HepG2 (cell line): ENCODE measurements around the gene SIX5. TPM values are rescaled to one million over a fixed set of nuclear protein-coding genes. Genes with fewer than 3 reads are reported as not detected.

Source experiments
- ARHGAP35 ChIP-seq: sonication (generic); formaldehyde crosslinking; IDR thresholded peaks from 2 replicates; pipeline ENCODE4 v1.9.0; 2022; ENCODE audit warnings: mild to moderate bottlenecking, inconsistent platforms, moderate library complexity, missing genetic modification reagents, borderline replicate concordance
- CCDC6 ChIP-seq: sonication (generic); formaldehyde crosslinking; IDR thresholded peaks from 2 replicates; pipeline ENCODE4 v1.8.1; 2022; ENCODE audit warnings: mild to moderate bottlenecking, missing genetic modification reagents, moderate library complexity
- E2F1 ChIP-seq: sonication (generic); formaldehyde crosslinking; IDR thresholded peaks from 2 replicates; pipeline ENCODE4 v1.5.0; 2020; ENCODE audit warnings: missing genetic modification reagents
- HBP1 ChIP-seq: IDR thresholded peaks from 2 replicates; pipeline ENCODE4 v1.6.1; 2016; ENCODE audit warnings: low read depth, control low read depth
- HNRNPL ChIP-seq: fragments of 200-400 bp; formaldehyde crosslinking; IDR thresholded peaks from 2 replicates; pipeline ENCODE4 v1.6.1; 2017; ENCODE audit warnings: mild to moderate bottlenecking, low read depth, low read length
- KLF11 ChIP-seq: IDR thresholded peaks from 2 replicates; pipeline ENCODE4 v1.6.1; 2016; ENCODE audit warnings: missing compliant biosample characterization
- KLF9 ChIP-seq: IDR thresholded peaks from 2 replicates; pipeline ENCODE4 v1.6.1; 2016; ENCODE audit warnings: low read depth
- REST ChIP-seq, 2 experiments: IDR thresholded peaks; 2 replicates each; pipeline ENCODE4 v1.6.1; 2011 to 2012; ENCODE audit warnings: low read length in 2 of 2, borderline replicate concordance in 1 of 2, low read depth in 1 of 2, mild to moderate bottlenecking in 1 of 2, moderate library complexity in 1 of 2
- REXO4 ChIP-seq: sonication (generic); formaldehyde crosslinking; IDR thresholded peaks from 2 replicates; pipeline ENCODE4 v1.8.0; 2022; ENCODE audit warnings: missing genetic modification reagents, mild to moderate bottlenecking, borderline replicate concordance
- RFX1 ChIP-seq: fragments of 450-650 bp; IDR thresholded peaks from 2 replicates; pipeline ENCODE4 v1.6.1; 2017
- SNAPC5 ChIP-seq: sonication (generic); formaldehyde crosslinking; IDR thresholded peaks from 2 replicates; pipeline ENCODE4 v1.8.1; 2023; ENCODE audit warnings: mild to moderate bottlenecking, missing genetic modification reagents, borderline replicate concordance
- SP4 ChIP-seq: sonication (generic); formaldehyde crosslinking; IDR thresholded peaks from 2 replicates; pipeline ENCODE4 v1.8.1; 2023; ENCODE audit warnings: mild to moderate bottlenecking, missing genetic modification reagents
- SRSF9 ChIP-seq: fragments of 200-400 bp; formaldehyde crosslinking; IDR thresholded peaks from 2 replicates; pipeline ENCODE4 v1.6.1; 2018; ENCODE audit warnings: borderline replicate concordance, mild to moderate bottlenecking, low read depth, low read length; ENCODE audit not compliant: insufficient read depth, poor library complexity, severe bottlenecking
- ZBTB14 ChIP-seq: sonication (generic); formaldehyde crosslinking; IDR thresholded peaks from 2 replicates; pipeline ENCODE4 v1.4.0; 2020; ENCODE audit warnings: missing genetic modification reagents
- ZKSCAN5 ChIP-seq: sonication (generic); formaldehyde crosslinking; IDR thresholded peaks from 2 replicates; pipeline ENCODE4 v1.5.1; 2020; ENCODE audit warnings: mild to moderate bottlenecking, missing genetic modification reagents
- ZKSCAN8 ChIP-seq: IDR thresholded peaks from 2 replicates; pipeline ENCODE4 v1.6.1; 2016; ENCODE audit warnings: borderline replicate concordance, missing genetic modification reagents, missing compliant biosample characterization
- ZNF101 ChIP-seq: sonication (generic); formaldehyde crosslinking; IDR thresholded peaks from 2 replicates; pipeline ENCODE4 v1.4.0; 2020; ENCODE audit warnings: mild to moderate bottlenecking, low read depth, missing genetic modification reagents, borderline replicate concordance
- ZNF24 ChIP-seq: fragments of 450-650 bp; IDR thresholded peaks from 2 replicates; pipeline ENCODE4 v1.6.1; 2017; ENCODE audit warnings: antibody characterized with exemption, mild to moderate bottlenecking
- ZNF414 ChIP-seq: sonication (generic); formaldehyde crosslinking; IDR thresholded peaks from 2 replicates; pipeline ENCODE4 v1.5.0; 2020; ENCODE audit warnings: missing genetic modification reagents
- ZNF678 ChIP-seq: sonication (generic); formaldehyde crosslinking; IDR thresholded peaks from 2 replicates; pipeline ENCODE4 v1.4.0; 2020; ENCODE audit warnings: mild to moderate bottlenecking, missing genetic modification reagents
- ZSCAN20 ChIP-seq: sonication (generic); formaldehyde crosslinking; IDR thresholded peaks from 2 replicates; pipeline ENCODE4 v1.4.0; 2020; ENCODE audit warnings: missing genetic modification reagents, mild to moderate bottlenecking, borderline replicate concordance
- polyA plus RNA-seq, 8 experiments: library from polyadenylated mRNA; depleted of rRNA in 3 of 8; stranded (reverse) in 7 of 8; unstranded in 1 of 8; fragments of >200 nt; fragmentation: Illumina TruSeq in 4 of 8; extraction: Trizol in 4 of 8; gene quantifications; 2 replicates each; pipeline versions ENCODE4 v1.2.1 to v1.2.3, GENCODE V29; 2011 to 2016; ENCODE audit warnings: low read depth in 4 of 8, missing spikeins in 1 of 8, mixed read lengths in 1 of 8; ENCODE audit not compliant: insufficient read depth in 1 of 8
- total RNA-seq, 5 experiments: library from RNA; depleted of rRNA; stranded (reverse); fragments of >200 nt; fragmentation: Illumina TruSeq; extraction: Trizol; gene quantifications; 2 replicates each; pipeline ENCODE4 v1.2.3, GENCODE V29; 2016; ENCODE audit warnings: low read depth in 1 of 5

Gene SIX5
- total and polyA plus RNA-seq, 2 of the 13 experiments (the other 11 are each of a cell fraction or from before 2014, with no cell fraction given): 7.7 to 10.5 TPM

GRCh38 chr19:45730368-45731288 is 38.4 kb downstream of the SIX5 start, which contains the start of gene FBXO46 (continued):
- TF ChIP-seq REST (IDR thresholded peaks at IDR 0.05; ENCODE audit: borderline replicate concordance in 1 of 2, low read depth in 1 of 2, low read length in 2 of 2) (no peak), ZNF678 (CRISPR knock-in tag) (no peak), KLF11 (CRISPR knock-in tag) (no peak), ZNF24 (no peak), CCDC6 (no peak), HNRNPL (no peak), SP4 (CRISPR knock-in tag) (peak; percentile 41), RFX1 (no peak), ZBTB14 (CRISPR knock-in tag) (peak; percentile 30; the same call in 1 of the 2 replicates), ZNF101 (CRISPR knock-in tag) (no peak), ZKSCAN8 (CRISPR knock-in tag) (no peak), ZKSCAN5 (CRISPR knock-in tag) (no peak), ZSCAN20 (CRISPR knock-in tag) (no peak), KLF9 (no peak), REXO4 (CRISPR knock-in tag) (no peak), SRSF9 (no peak), SNAPC5 (CRISPR knock-in tag) (no peak), E2F1 (CRISPR knock-in tag) (peak; percentile 92), ZNF414 (CRISPR knock-in tag) (no peak), ARHGAP35 (CRISPR knock-in tag) (no peak), HBP1 (no peak; the same call in 1 of the 2 replicates)
